ENCODE results near the gene NEU3.
"Not testable (repeated sequence)": the region's sequence is repeated elsewhere in the genome, so short reads cannot be mapped to it uniquely, and the experiment has no call there.

Gene NEU3

GRCh38 chr11:75044381-75045170, 55.8 kb downstream of the NEU3 start:
- H3K27me3 Mint-ChIP-seq: peaks cover 11% of the 10 kb centered on the region
- H3K9me3 Mint-ChIP-seq; intact Hi-C loops (cut with micrococcal nuclease); H3K4me1 Mint-ChIP-seq (ENCODE audit: low read depth); H3K4me3 Mint-ChIP-seq; H3K27ac Mint-ChIP-seq; H3K36me3 Mint-ChIP-seq (ENCODE audit: low read depth): not testable (repeated sequence)

GRCh38 chr11:75046668-75047067, 57.9 kb downstream of the NEU3 start:
- H3K4me1 Mint-ChIP-seq (ENCODE audit: low read depth); H3K36me3 Mint-ChIP-seq (ENCODE audit: low read depth); H3K4me3 Mint-ChIP-seq; H3K27me3 Mint-ChIP-seq; H3K27ac Mint-ChIP-seq; intact Hi-C loops (cut with micrococcal nuclease); H3K9me3 Mint-ChIP-seq: not testable (repeated sequence)

GRCh38 chr11:75047191-75047590, 58.5 kb downstream of the NEU3 start:
- Mint-ChIP-seq H3K27ac (no peak overlapping the region), H3K9me3 (peaks cover 3% of the 10 kb centered on the region), H3K36me3 (ENCODE audit: low read depth) (no peaks in the 10 kb centered on the region), H3K27me3 (peaks cover 4% of the 10 kb centered on the region), H3K4me3 (no peak overlapping the region), H3K4me1 (ENCODE audit: low read depth) (no peaks in the 10 kb centered on the region)
- intact Hi-C loops (cut with micrococcal nuclease): no loop called here

- H3K27ac Mint-ChIP-seq; intact Hi-C loops (cut with micrococcal nuclease); H3K36me3 Mint-ChIP-seq (ENCODE audit: low read depth); H3K4me3 Mint-ChIP-seq; H3K27me3 Mint-ChIP-seq; H3K4me1 Mint-ChIP-seq (ENCODE audit: low read depth): not testable (repeated sequence)
- peaks cover 25% of the 10 kb centered on the region for H3K9me3 Mint-ChIP-seq
Observed at GRCh38 chr11:75049501-75050266, 61.0 kb downstream of the NEU3 start.

- H3K27me3 Mint-ChIP-seq: peaks cover 6% of the 10 kb centered on the region
- peaks cover 25% of the 10 kb centered on the region for H3K9me3 Mint-ChIP-seq
- H3K4me1 Mint-ChIP-seq (ENCODE audit: low read depth): no peaks in the 10 kb centered on the region
- H3K36me3 Mint-ChIP-seq (ENCODE audit: low read depth): no peaks in the 10 kb centered on the region
- no peak overlapping the region for H3K27ac Mint-ChIP-seq
- intact Hi-C loops (cut with micrococcal nuclease): no loop called here
- no peak overlapping the region for H3K4me3 Mint-ChIP-seq
Observed at GRCh38 chr11:75050516-75050915, 61.8 kb downstream of the NEU3 start.

- Mint-ChIP-seq H3K36me3 (ENCODE audit: low read depth) (no peaks in the 10 kb centered on the region), H3K27me3 (peaks cover 6% of the 10 kb centered on the region), H3K4me1 (ENCODE audit: low read depth) (no peaks in the 10 kb centered on the region), H3K9me3 (peaks cover 25% of the 10 kb centered on the region), H3K27ac (no peak overlapping the region), H3K4me3 (no peak overlapping the region)
- intact Hi-C loops (cut with micrococcal nuclease): no loop called here
Observed at GRCh38 chr11:75051043-75051442, 62.3 kb downstream of the NEU3 start.

GRCh38 chr11:75052457-75052856, 63.7 kb downstream of the NEU3 start:
- peaks cover 25% of the 10 kb centered on the region for H3K9me3 Mint-ChIP-seq
- intact Hi-C loops (cut with micrococcal nuclease): no loop called here
- no peaks in the 10 kb centered on the region for H3K4me1 Mint-ChIP-seq (ENCODE audit: low read depth)
- no peak overlapping the region for H3K4me3 Mint-ChIP-seq
- no peaks in the 10 kb centered on the region for H3K36me3 Mint-ChIP-seq (ENCODE audit: low read depth)
- no peak overlapping the region for H3K27ac Mint-ChIP-seq
- peaks cover 6% of the 10 kb centered on the region for H3K27me3 Mint-ChIP-seq

- H3K27me3 Mint-ChIP-seq: peaks cover 14% of the 10 kb centered on the region
- no peaks in the 10 kb centered on the region for H3K36me3 Mint-ChIP-seq (ENCODE audit: low read depth)
- H3K4me3 Mint-ChIP-seq: no peak overlapping the region
- intact Hi-C loops (cut with micrococcal nuclease): no loop called here
- no peaks in the 10 kb centered on the region for H3K4me1 Mint-ChIP-seq (ENCODE audit: low read depth)
- peaks cover 25% of the 10 kb centered on the region for H3K9me3 Mint-ChIP-seq
- H3K27ac Mint-ChIP-seq: no peak overlapping the region
Observed at GRCh38 chr11:75055511-75055910, 66.8 kb downstream of the NEU3 start.

GRCh38 chr11:75056814-75057213, 68.1 kb downstream of the NEU3 start:
- peaks cover 25% of the 10 kb centered on the region for H3K9me3 Mint-ChIP-seq
- no peaks in the 10 kb centered on the region for H3K36me3 Mint-ChIP-seq (ENCODE audit: low read depth)
- no peaks in the 10 kb centered on the region for H3K4me1 Mint-ChIP-seq (ENCODE audit: low read depth)
- H3K4me3 Mint-ChIP-seq: no peak overlapping the region
- H3K27ac Mint-ChIP-seq: no peak overlapping the region
- peaks cover 14% of the 10 kb centered on the region for H3K27me3 Mint-ChIP-seq
- intact Hi-C loops (cut with micrococcal nuclease): no loop called here

- peaks cover 16% of the 10 kb centered on the region for H3K27me3 Mint-ChIP-seq
- H3K27ac Mint-ChIP-seq: no peak overlapping the region
- peaks cover under 1% of the 10 kb centered on the region for H3K9me3 Mint-ChIP-seq
- no peaks in the 10 kb centered on the region for H3K36me3 Mint-ChIP-seq (ENCODE audit: low read depth)
- intact Hi-C loops (cut with micrococcal nuclease): no loop called here
- H3K4me3 Mint-ChIP-seq: no peak overlapping the region
- H3K4me1 Mint-ChIP-seq (ENCODE audit: low read depth): no peaks in the 10 kb centered on the region
Observed at GRCh38 chr11:75059299-75059698, 70.6 kb downstream of the NEU3 start.

GRCh38 chr11:75063741-75064314, 75.1 kb downstream of the NEU3 start:
- Mint-ChIP-seq H3K27ac (no peak overlapping the region), H3K4me3 (no peak overlapping the region), H3K36me3 (ENCODE audit: low read depth) (no peaks in the 10 kb centered on the region), H3K9me3 (peaks cover 6% of the 10 kb centered on the region), H3K27me3 (peaks cover 24% of the 10 kb centered on the region), H3K4me1 (ENCODE audit: low read depth) (no peaks in the 10 kb centered on the region)
- intact Hi-C loops (cut with micrococcal nuclease): loop anchor here (10.0 kb wide), 1 partner anchor 51 kb away; no protein-coding TSS in a partner anchor

- H3K9me3 Mint-ChIP-seq: peaks cover 6% of the 10 kb centered on the region
- H3K27ac Mint-ChIP-seq: no peak overlapping the region
- intact Hi-C loops (cut with micrococcal nuclease): loop anchor here (10.0 kb wide), 1 partner anchor 49 kb away; no protein-coding TSS in a partner anchor
- H3K27me3 Mint-ChIP-seq: peaks cover 25% of the 10 kb centered on the region
- no peaks in the 10 kb centered on the region for H3K4me1 Mint-ChIP-seq (ENCODE audit: low read depth)
- no peaks in the 10 kb centered on the region for H3K36me3 Mint-ChIP-seq (ENCODE audit: low read depth)
- H3K4me3 Mint-ChIP-seq: no peak overlapping the region
Observed at GRCh38 chr11:75066061-75066460, 77.3 kb downstream of the NEU3 start.

Measured in dendritic cell treated with granulocyte-macrophage colony-stimulating factor and Interleukin-4, amounts not matched to agents 40 ng/mL and 50 ng/mL, for 4 days (primary cell).